ENCODE results near the gene RIN1.
"Not testable (repeated sequence)": the region's sequence is repeated elsewhere in the genome, so short reads cannot be mapped to it uniquely, and the experiment has no call there.

Gene RIN1

DNA sequence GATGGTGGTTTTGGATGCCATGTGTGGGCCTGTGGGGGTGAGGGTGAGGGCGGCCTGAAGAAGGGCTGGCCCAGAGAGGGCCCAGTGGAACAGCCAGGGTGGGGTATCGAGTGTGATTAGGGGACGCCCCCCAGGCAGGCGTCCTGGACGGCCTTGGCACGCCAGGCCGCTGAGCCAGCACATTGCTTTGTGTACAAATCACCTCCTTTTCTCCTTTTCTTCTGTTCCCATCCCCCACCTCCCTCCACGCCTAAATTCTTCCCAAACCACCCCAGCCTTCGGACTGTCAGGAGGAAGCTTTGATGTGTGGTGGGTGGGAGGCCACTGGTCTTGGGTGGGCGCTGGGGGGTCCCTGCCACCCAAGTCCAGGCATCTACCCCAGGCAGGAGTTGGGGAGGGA, 11.6 kb downstream of the RIN1 start:
- no peaks in the 10 kb centered on the region for H3K9me3 Mint-ChIP-seq
- DNase-seq (no peak), ATAC-seq (replicated peaks) (no peak)
- no peak overlapping the region for H3K4me3 Mint-ChIP-seq
- H3K27me3 Mint-ChIP-seq, result no peaks in the 10 kb centered on the region
- H3K27ac Mint-ChIP-seq, result peak overlapping the region in 1 of 2 donors; percentile 67
- H3K4me1 Mint-ChIP-seq (ENCODE audit: low read depth in 2 of 2), result peaks cover 24 to 34% of the 10 kb centered on the region in 2 donors
- H3K36me3 Mint-ChIP-seq (ENCODE audit: insufficient read depth), result peaks cover 8% of the 10 kb centered on the region

DNA sequence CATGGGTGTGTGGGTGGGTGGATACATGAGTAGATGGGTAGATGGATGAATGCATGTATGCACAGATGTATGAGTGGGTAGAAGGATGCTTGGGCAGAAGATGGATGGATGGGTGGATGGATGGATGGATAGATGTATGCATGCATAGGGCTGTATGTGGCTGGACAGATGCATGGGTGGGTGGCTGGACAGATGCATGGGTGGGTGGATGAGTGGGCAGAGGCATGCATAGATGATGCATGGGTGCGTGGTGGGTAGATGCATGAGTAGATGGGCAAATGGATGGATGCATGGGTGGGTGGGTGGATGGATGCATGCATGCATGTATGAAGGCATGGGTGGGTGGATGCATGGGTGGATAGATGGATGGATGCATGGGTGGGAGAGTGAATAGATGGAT, 12.6 kb downstream of the RIN1 start:
- Mint-ChIP-seq H3K4me3 (no peak overlapping the region), H3K27me3 (no peaks in the 10 kb centered on the region), H3K27ac (no peak overlapping the region), H3K4me1 (ENCODE audit: low read depth in 2 of 2) (peaks cover 29 to 43% of the 10 kb centered on the region in 2 donors), H3K9me3 (no peaks in the 10 kb centered on the region), H3K36me3 (ENCODE audit: insufficient read depth) (peaks cover 8% of the 10 kb centered on the region)
- ATAC-seq (replicated peaks) (no peak), DNase-seq (no peak)

DNA sequence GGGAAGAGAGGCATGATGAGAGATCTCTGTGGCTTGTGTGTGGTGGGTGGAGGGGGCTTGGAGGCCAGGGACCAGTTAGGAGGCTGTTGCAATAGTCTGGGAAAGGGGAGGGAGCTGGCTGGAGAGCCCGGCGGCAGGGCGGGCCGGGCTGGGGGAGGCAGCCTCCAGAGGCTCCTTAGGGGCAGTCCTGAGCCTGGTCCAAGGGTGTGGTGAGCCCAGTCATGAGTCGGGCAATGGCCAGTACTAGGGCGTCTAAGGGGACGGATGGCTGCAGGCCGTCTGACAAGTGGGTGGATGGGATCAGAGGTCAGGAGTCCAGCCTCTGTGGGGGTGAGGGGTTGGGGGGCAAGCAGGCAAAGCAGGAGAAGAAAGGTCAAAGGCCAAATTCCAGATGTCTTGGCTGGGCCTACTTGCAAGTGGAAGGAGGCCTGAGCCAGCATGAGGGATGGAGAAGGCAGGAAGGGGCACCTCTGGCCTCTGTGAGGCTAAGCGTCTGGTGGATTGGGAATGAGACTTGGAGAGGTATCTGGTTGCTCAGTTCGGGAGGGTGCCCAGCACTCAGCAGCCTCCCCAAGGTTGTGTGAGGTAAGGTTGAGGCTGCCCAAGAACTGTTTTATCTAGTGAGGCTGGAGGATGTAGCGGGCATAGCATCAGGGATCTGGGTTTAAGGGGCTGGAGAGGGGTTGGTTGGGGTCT, 13.4 kb downstream of the RIN1 start:
- peaks cover 29 to 43% of the 10 kb centered on the region in 2 donors for H3K4me1 Mint-ChIP-seq (ENCODE audit: low read depth in 2 of 2)
- H3K27ac Mint-ChIP-seq, result no peak overlapping the region
- ATAC-seq (replicated peaks), result no peak
- no peaks in the 10 kb centered on the region for H3K27me3 Mint-ChIP-seq
- H3K36me3 Mint-ChIP-seq (ENCODE audit: insufficient read depth), result peaks cover 4% of the 10 kb centered on the region
- no peaks in the 10 kb centered on the region for H3K9me3 Mint-ChIP-seq
- no peak overlapping the region for H3K4me3 Mint-ChIP-seq
- no peak for DNase-seq

DNA sequence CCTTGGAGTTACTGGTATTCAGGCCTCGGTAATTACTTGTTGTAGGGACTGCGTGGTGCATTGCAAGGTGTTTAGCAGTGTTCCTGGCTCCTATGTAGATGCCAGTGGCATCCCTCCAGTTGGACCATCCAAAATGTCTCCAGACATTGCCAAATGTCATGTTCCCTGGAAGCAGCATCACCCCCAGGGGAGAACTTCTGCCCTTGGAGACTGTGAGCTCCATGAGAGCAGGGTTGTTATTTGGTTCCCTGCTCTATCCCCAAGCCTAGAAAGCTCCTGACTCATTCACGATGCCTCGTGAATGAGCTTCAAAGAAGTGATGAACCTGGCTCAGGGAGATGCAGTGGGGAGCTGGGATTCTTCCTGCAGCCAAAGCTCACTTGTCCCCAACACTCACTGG, 14.6 kb downstream of the RIN1 start:
- no peaks in the 10 kb centered on the region for H3K9me3 Mint-ChIP-seq
- ATAC-seq (replicated peaks) (no peak), DNase-seq (no peak)
- H3K4me3 Mint-ChIP-seq, result no peak overlapping the region
- H3K36me3 Mint-ChIP-seq (ENCODE audit: insufficient read depth), result peaks cover 4% of the 10 kb centered on the region
- H3K27me3 Mint-ChIP-seq, result no peaks in the 10 kb centered on the region
- no peak overlapping the region for H3K27ac Mint-ChIP-seq
- H3K4me1 Mint-ChIP-seq (ENCODE audit: low read depth in 2 of 2), result peaks cover 26 to 36% of the 10 kb centered on the region in 2 donors

DNA sequence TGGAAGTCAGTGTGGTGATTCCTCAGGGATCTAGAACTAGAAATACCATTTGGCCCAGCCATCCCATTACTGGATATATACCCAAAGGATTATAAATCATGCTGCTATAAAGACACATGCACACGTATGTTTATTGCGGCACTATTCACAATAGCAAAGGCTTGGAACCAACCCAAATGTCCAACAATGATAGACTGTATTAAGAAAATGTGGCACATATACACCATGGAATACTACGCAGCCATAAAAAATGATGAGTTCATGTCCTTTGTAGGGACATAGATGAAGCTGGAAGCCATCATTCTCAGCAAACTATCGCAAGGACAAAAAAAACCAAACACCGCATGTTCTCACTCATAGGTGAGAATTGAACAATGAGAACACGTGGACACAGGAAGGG, 15.5 kb downstream of the RIN1 start:
- not testable (repeated sequence) for H3K36me3 Mint-ChIP-seq (ENCODE audit: insufficient read depth); DNase-seq; H3K4me3 Mint-ChIP-seq; ATAC-seq (replicated peaks); H3K9me3 Mint-ChIP-seq; H3K27ac Mint-ChIP-seq; H3K27me3 Mint-ChIP-seq
- peaks cover 25 to 31% of the 10 kb centered on the region in 2 donors for H3K4me1 Mint-ChIP-seq (ENCODE audit: low read depth in 2 of 2)

DNA sequence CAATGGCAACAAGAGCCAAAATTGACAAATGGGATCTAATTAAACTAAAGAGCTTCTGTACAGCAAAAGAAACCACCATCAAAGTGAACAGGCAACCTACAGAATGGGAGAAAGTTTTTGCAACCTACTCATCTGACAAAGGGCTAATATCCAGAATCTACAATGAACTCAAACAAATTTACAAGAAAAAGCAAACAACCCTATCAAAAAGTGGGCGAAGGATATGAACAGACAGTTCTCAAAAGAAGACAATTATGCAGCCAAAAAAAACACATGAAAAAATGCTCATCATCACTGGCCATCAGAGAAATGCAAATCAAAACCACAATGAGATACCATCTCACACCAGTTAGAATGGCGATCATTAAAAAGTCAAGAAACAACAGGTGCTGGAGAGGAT, 15.9 kb downstream of the RIN1 start:
- not testable (repeated sequence) for H3K27me3 Mint-ChIP-seq; ATAC-seq (replicated peaks); DNase-seq; H3K4me3 Mint-ChIP-seq; H3K36me3 Mint-ChIP-seq (ENCODE audit: insufficient read depth); H3K9me3 Mint-ChIP-seq
- H3K4me1 Mint-ChIP-seq (ENCODE audit: low read depth in 2 of 2), result peaks cover 27 to 32% of the 10 kb centered on the region in 2 donors
- H3K27ac Mint-ChIP-seq, result peak overlapping the region in 1 of 2 donors; percentile 66

DNA sequence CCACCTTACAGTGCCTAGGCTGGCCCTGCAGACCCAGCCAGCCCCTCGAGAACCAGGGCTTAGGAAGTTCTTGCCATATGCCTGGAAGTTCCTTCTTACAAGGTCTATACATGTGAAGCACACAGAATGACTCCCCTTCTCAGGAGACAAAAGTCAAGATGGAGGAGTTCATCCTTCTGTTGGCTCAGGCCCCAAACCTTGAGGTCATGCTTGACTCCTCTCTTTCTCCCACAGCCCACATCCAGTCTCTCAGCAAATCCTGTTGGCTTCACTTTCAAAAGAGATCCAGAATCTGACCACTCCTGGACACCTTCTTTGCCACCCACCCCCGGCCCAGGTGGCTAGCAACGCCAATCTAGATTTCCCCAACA, 17.6 kb downstream of the RIN1 start:
- no peak for DNase-seq
- peaks cover 32 to 36% of the 10 kb centered on the region in 2 donors for H3K4me1 Mint-ChIP-seq (ENCODE audit: low read depth in 2 of 2)
- peaks cover 10% of the 10 kb centered on the region for H3K36me3 Mint-ChIP-seq (ENCODE audit: insufficient read depth)
- H3K4me3 Mint-ChIP-seq, result peak overlapping the region; percentile 60 to 63
- peak overlapping the region; percentile 92 to 93 for H3K27ac Mint-ChIP-seq
- no peaks in the 10 kb centered on the region for H3K27me3 Mint-ChIP-seq
- H3K9me3 Mint-ChIP-seq, result no peaks in the 10 kb centered on the region
- ATAC-seq (replicated peaks), result no peak

DNA sequence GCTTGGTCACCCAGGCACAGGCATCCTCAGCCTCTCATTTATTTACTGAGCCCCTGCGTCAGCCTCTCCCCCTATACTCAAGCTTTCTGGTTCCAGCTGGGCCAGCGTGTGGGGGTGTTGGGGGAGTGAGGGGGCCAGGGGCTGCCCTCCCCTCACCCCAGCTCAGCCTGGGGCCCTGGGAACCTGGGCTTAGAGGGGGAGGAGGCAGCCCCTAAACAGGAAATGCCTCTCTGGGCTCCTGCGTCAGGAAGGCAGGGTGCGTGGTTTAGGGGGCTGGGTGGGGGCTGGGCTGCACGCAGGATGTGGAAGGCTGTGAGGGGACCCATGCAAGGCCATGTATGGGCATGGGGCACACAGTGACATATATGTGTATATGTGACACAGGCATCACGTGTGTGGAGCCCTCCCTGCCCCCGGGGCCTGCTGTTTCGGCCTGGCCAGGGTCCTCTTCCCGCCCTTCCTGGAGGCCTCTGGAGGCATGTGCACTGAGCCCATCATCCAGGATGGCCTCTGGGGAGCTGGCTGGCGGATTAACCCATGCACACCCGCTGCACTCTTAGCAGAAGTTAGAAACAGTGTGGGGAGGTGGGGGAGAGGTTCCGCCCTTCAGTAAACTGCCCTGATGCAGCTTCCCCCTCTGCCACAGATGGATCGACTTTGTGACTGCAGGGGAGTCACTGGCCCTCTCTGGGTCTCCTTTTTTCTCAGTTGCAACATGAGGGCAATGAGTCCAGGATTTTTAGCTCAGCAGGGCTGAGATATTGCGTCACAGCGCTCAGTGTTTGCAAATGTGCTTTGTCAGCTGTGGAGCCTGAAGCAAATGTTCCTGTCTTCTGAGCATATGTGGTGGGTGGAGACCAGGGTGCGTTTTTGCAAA, 18.3 kb downstream of the RIN1 start:
- peak; percentile 91 for ATAC-seq (replicated peaks)
- Mint-ChIP-seq H3K4me1 (ENCODE audit: low read depth in 2 of 2) (peaks cover 34 to 36% of the 10 kb centered on the region in 2 donors), H3K4me3 (peak overlapping the region; percentile 60 to 63), H3K36me3 (ENCODE audit: insufficient read depth) (peaks cover 10% of the 10 kb centered on the region), H3K9me3 (no peaks in the 10 kb centered on the region), H3K27ac (peak overlapping the region; percentile 92 to 93), H3K27me3 (no peaks in the 10 kb centered on the region)
- peak; percentile 55 to 63 (median 57) for DNase-seq

DNA sequence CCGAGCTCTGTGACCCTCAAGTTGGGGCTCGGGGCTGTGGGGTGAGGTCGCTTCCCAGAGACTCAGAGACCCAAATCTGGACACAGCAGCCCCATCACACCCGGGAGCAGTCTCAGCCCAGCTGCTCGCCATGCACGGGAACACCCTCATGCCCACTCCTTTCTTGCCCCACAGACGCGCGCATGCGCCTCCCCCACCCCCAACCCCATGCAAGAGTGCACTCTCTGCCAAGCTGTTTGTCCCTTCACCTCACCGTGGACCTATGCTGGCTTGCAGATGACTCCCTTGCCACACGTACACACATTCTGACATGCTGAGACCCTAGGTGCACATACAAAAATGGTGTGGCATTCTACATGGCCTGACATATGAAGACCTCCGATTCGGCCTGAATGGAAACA, 18.9 kb downstream of the RIN1 start:
- Mint-ChIP-seq H3K4me3 (peak overlapping the region; percentile 60 to 63), H3K27ac (peak overlapping the region; percentile 92 to 93), H3K4me1 (ENCODE audit: low read depth in 2 of 2) (peaks cover 34 to 36% of the 10 kb centered on the region in 2 donors), H3K9me3 (no peaks in the 10 kb centered on the region), H3K27me3 (no peaks in the 10 kb centered on the region), H3K36me3 (ENCODE audit: insufficient read depth) (peaks cover 16% of the 10 kb centered on the region)
- DNase-seq (peak in 1 of 3 experiments; percentile 23), ATAC-seq (replicated peaks) (no peak)

DNA sequence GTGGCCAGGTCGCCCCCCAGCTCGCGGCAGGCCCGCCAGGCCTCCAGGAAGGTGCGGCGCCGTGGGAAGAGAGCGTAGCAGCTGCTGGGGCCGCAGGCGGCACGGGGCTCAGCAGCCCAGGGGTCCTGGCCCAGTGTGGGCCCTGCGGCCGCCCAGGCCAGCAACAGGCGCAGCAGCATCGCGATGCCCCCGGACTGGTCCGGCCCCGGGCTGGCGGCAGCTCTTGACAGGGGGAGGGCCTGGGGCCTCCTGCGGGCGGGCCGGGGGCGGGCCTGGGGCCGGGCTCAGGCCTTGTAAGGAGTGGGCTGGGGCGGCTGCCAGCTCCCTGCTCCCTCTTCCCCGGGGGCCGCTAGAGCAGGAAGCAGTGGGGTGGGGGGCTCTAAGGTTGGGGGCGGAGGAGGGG, 19.4 kb downstream of the RIN1 start, which contains the start of gene CD248:
TSS of gene CD248 (minus strand) at position 196 of the 403 bp plus-strand sequence. CDS start at position 179, 17 bp downstream.
- H3K4me3 Mint-ChIP-seq, result peak within 1 kb of the TSS; percentile 63 to 87

DNA sequence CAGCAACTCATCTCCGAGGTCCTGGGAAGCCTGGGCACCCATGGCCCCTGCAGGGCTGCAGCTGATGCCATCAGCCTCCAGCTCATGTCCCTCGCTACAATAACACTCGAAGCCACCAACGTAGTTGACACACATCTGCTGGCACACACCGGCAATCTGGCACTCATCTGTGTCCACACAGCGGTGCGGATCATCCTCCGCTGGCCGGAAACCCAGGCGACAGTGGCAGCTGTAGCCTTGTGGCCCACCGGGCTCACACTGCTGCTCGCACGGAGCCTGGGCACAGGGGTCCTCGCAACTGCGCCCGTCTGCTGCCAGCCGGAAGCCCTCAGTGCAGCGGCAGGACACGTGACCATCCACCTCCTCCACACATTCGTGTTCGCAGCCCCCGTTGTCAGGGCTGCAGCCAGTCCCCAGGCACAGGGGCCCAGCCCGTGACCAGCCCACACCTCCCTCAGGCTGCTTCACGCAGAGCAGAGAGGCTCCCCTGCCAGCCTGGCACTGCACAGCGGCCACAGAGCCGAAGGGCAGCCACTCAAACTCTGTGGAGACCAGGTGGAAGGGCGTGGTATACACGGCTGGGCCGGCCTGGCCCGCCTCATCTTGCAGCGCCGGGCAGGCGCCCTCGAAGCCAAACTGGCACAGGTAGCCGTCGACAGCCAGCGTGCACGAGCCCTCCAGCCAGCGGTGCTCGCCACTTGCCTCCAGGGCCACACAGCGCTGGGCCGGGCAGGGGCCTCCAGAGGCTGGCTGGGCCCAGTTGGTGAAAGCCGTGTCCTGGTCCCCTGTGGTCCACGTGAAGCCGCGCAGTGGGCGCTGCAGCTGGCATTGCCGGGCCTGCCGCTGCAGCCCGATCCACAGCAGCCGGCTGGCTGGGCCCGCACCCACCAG, 20.1 kb downstream of the RIN1 start:
- no peaks in the 10 kb centered on the region for H3K9me3 Mint-ChIP-seq
- H3K27me3 Mint-ChIP-seq, result no peaks in the 10 kb centered on the region
- peak overlapping the region; percentile 62 to 87 for H3K4me3 Mint-ChIP-seq
- H3K27ac Mint-ChIP-seq, result peak overlapping the region in 1 of 2 donors; percentile 80
- peaks cover 34 to 39% of the 10 kb centered on the region in 2 donors for H3K4me1 Mint-ChIP-seq (ENCODE audit: low read depth in 2 of 2)
- no peak for ATAC-seq (replicated peaks)
- peaks cover 22% of the 10 kb centered on the region for H3K36me3 Mint-ChIP-seq (ENCODE audit: insufficient read depth)
- DNase-seq, result no peak

More for the DNA sequence above, 19.4 kb downstream of the RIN1 start, which contains the start of gene CD248:
- H3K36me3 Mint-ChIP-seq (ENCODE audit: insufficient read depth), result peaks cover 20% of the 10 kb centered on the region
- no peaks in the 10 kb centered on the region for H3K9me3 Mint-ChIP-seq
- no peak for DNase-seq
- H3K4me1 Mint-ChIP-seq (ENCODE audit: low read depth in 2 of 2), result peaks cover 34 to 38% of the 10 kb centered on the region in 2 donors
- H3K27ac Mint-ChIP-seq, result peak within 1 kb of the TSS; percentile 92 to 93
- no peaks in the 10 kb centered on the region for H3K27me3 Mint-ChIP-seq
- ATAC-seq (replicated peaks), result no peak

DNA sequence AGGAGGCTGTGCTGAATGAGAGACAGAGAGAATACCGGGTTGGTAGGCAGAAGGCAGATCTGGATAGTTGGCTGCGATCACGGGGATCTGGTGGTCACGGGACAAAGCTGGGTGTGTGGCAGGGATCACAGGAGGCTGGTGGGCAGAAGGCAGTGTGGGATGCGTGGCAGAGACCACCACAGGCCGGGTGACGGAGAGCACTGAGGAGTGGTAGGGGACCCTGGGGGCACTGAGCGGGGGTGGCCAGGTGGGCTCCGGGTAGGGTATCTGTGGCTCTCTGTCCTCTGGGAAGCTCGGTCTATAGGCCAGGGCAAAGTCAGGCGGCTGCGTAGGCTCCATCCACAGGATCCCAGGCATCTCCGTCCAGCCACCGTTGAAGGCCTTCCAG, 20.7 kb downstream of the RIN1 start:
- Mint-ChIP-seq H3K27me3 (no peaks in the 10 kb centered on the region), H3K9me3 (no peaks in the 10 kb centered on the region), H3K27ac (peak overlapping the region; percentile 80 to 97), H3K4me3 (peak overlapping the region; percentile 62 to 87), H3K36me3 (ENCODE audit: insufficient read depth) (peaks cover 22% of the 10 kb centered on the region), H3K4me1 (ENCODE audit: low read depth in 2 of 2) (peaks cover 34 to 39% of the 10 kb centered on the region in 2 donors)
- no peak for DNase-seq
- no peak for ATAC-seq (replicated peaks)

Measured in effector memory CD8-positive, alpha-beta T cell (primary cell).